DND-41 (cell line): Measurements from ENCODE around the gene WSB2.

Experiments used
- ATAC-seq: fragments of 200-7000 bp; cut with Tn5 transposase; 3 replicates; pipeline ENCODE4 v1.9.1; 2021; ENCODE audit warnings: low read depth; ENCODE audit not compliant: insufficient read depth
- DNase-seq: peaks from one replicate; pipeline ENCODE4 v3.0.0-alpha.2; 2020
- H2AFZ ChIP-seq: 2 replicates; pipeline ENCODE4 v1.6.0; 2012; ENCODE audit warnings: low read depth, low read length
- H3K27ac ChIP-seq: 2 replicates; pipeline ENCODE4 v1.5.1; 2012; ENCODE audit warnings: low read length, inconsistent platforms
- H3K27me3 ChIP-seq: fragments of 200-600 bp; sonication (generic); 2 replicates; pipeline ENCODE4 v1.6.0; 2012; ENCODE audit warnings: low read length, mild to moderate bottlenecking, inconsistent platforms; ENCODE audit not compliant: insufficient read depth, poor library complexity
- H3K36me3 ChIP-seq: 2 replicates; pipeline ENCODE4 v1.5.1; 2012; ENCODE audit warnings: low read length, inconsistent platforms; ENCODE audit not compliant: insufficient read depth
- H3K4me1 ChIP-seq: 2 replicates; pipeline ENCODE4 v1.5.1; 2012; ENCODE audit warnings: mild to moderate bottlenecking, low read length; ENCODE audit not compliant: insufficient read depth
- H3K4me2 ChIP-seq: 2 replicates; pipeline ENCODE4 v1.6.0; 2012; ENCODE audit warnings: mild to moderate bottlenecking, moderate library complexity, low read length, inconsistent platforms; ENCODE audit not compliant: insufficient read depth
- H3K4me3 ChIP-seq, 2 experiments: fragments of 200-600 bp in 1 of 2; shearing (Covaris generic) in 1 of 2; 2 replicates each; pipeline ENCODE4 v1.5.1; 2012 to 2016; ENCODE audit warnings: inconsistent platforms in 2 of 2, low read length in 2 of 2, mild to moderate bottlenecking in 2 of 2, low read depth in 1 of 2, moderate library complexity in 1 of 2
- H3K79me2 ChIP-seq: 2 replicates; pipeline ENCODE4 v1.6.0; 2012; ENCODE audit warnings: low read length, inconsistent platforms; ENCODE audit not compliant: insufficient read depth
- H3K9ac ChIP-seq: 2 replicates; pipeline ENCODE4 v1.6.0; 2012; ENCODE audit warnings: low read depth, mild to moderate bottlenecking, inconsistent platforms, low read length, moderate library complexity
- H3K9me3 ChIP-seq: 2 replicates; pipeline ENCODE4 v1.5.1; 2012; ENCODE audit warnings: low read length, moderate library complexity, mild to moderate bottlenecking, inconsistent platforms; ENCODE audit not compliant: insufficient read depth, severe bottlenecking
- H4K20me1 ChIP-seq: 2 replicates; pipeline ENCODE4 v1.6.0; 2012; ENCODE audit warnings: low read length; ENCODE audit not compliant: insufficient read depth
- CTCF ChIP-seq: IDR thresholded peaks from 2 replicates; pipeline ENCODE4 v1.5.1; 2012; ENCODE audit warnings: borderline replicate concordance, low read length, moderate library complexity, mild to moderate bottlenecking; ENCODE audit not compliant: poor library complexity, severe bottlenecking; ENCODE audit errors: extremely low read depth
- EZH2 ChIP-seq: IDR thresholded peaks from 3 replicates; pipeline ENCODE4 v1.6.1; 2012; ENCODE audit warnings: borderline replicate concordance, low read depth, mild to moderate bottlenecking, moderate library complexity, low read length, inconsistent platforms; ENCODE audit not compliant: severe bottlenecking

Gene WSB2

GRCh38 chr12:118038137-118038536, 22.8 kb downstream of the WSB2 start:
- Histone ChIP-seq H3K4me3 (no peak overlapping the region), H3K9me3 (no peaks in the 10 kb centered on the region), H4K20me1 (no peaks in the 10 kb centered on the region; the same call in 1 of the 2 replicates), H3K4me1 (no peaks in the 10 kb centered on the region), H2AFZ (no peak overlapping the region), H3K79me2 (no peaks in the 10 kb centered on the region), H3K27ac (no peak overlapping the region), H3K27me3 (no peaks in the 10 kb centered on the region), H3K9ac (no peak overlapping the region), H3K36me3 (peaks cover 81% of the 10 kb centered on the region), H3K4me2 (no peak overlapping the region)
- no peak for TF ChIP-seq CTCF
- TF ChIP-seq EZH2, result no peak
- no peak for DNase-seq
- ATAC-seq, result no peak

- no peak overlapping the region for H3K27ac ChIP-seq
- ATAC-seq, result no peak
Measured at GRCh38 chr12:118036672-118037411, 24.1 kb downstream of the WSB2 start.

GRCh38 chr12:118035190-118036041, 25.6 kb downstream of the WSB2 start:
- no peak for ATAC-seq
- no peaks in the 10 kb centered on the region for H3K79me2 ChIP-seq
- H3K4me3 ChIP-seq, result no peak overlapping the region
- peaks cover 83% of the 10 kb centered on the region for H3K36me3 ChIP-seq
- no peaks in the 10 kb centered on the region for H3K4me1 ChIP-seq
- H3K27ac ChIP-seq, result no peak overlapping the region
- no peaks in the 10 kb centered on the region for H3K27me3 ChIP-seq
- no peaks in the 10 kb centered on the region; the same call in 1 of the 2 replicates for H4K20me1 ChIP-seq
- no peak overlapping the region for H3K9ac ChIP-seq
- H3K9me3 ChIP-seq, result no peaks in the 10 kb centered on the region
- no peak for DNase-seq
- TF ChIP-seq CTCF, result no peak
- no peak for TF ChIP-seq EZH2
- H3K4me2 ChIP-seq, result no peak overlapping the region
- H2AFZ ChIP-seq, result no peak overlapping the region

More at GRCh38 chr12:118036672-118037411, 24.1 kb downstream of the WSB2 start:
- DNase-seq, result no peak
- H3K4me1 ChIP-seq, result no peaks in the 10 kb centered on the region
- no peak overlapping the region for H2AFZ ChIP-seq
- H4K20me1 ChIP-seq, result no peaks in the 10 kb centered on the region; the same call in 1 of the 2 replicates
- H3K36me3 ChIP-seq, result peaks cover 79% of the 10 kb centered on the region
- no peak overlapping the region for H3K4me3 ChIP-seq
- no peaks in the 10 kb centered on the region for H3K79me2 ChIP-seq
- TF ChIP-seq CTCF (no peak), EZH2 (no peak)
- no peaks in the 10 kb centered on the region for H3K27me3 ChIP-seq
- no peak overlapping the region for H3K9ac ChIP-seq
- H3K4me2 ChIP-seq, result no peak overlapping the region
- H3K9me3 ChIP-seq, result no peaks in the 10 kb centered on the region
